NCI-H226 (cell line): ENCODE results near the gene SULT4A1.
"Not testable (repeated sequence)": the region's sequence is repeated elsewhere in the genome, so short reads cannot be mapped to it uniquely, and the experiment has no call there.

Source experiments
- DNase-seq: peaks from one replicate; pipeline ENCODE4 v3.0.0-alpha.2; 2015

Gene SULT4A1, protein sequence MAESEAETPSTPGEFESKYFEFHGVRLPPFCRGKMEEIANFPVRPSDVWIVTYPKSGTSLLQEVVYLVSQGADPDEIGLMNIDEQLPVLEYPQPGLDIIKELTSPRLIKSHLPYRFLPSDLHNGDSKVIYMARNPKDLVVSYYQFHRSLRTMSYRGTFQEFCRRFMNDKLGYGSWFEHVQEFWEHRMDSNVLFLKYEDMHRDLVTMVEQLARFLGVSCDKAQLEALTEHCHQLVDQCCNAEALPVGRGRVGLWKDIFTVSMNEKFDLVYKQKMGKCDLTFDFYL

DNA sequence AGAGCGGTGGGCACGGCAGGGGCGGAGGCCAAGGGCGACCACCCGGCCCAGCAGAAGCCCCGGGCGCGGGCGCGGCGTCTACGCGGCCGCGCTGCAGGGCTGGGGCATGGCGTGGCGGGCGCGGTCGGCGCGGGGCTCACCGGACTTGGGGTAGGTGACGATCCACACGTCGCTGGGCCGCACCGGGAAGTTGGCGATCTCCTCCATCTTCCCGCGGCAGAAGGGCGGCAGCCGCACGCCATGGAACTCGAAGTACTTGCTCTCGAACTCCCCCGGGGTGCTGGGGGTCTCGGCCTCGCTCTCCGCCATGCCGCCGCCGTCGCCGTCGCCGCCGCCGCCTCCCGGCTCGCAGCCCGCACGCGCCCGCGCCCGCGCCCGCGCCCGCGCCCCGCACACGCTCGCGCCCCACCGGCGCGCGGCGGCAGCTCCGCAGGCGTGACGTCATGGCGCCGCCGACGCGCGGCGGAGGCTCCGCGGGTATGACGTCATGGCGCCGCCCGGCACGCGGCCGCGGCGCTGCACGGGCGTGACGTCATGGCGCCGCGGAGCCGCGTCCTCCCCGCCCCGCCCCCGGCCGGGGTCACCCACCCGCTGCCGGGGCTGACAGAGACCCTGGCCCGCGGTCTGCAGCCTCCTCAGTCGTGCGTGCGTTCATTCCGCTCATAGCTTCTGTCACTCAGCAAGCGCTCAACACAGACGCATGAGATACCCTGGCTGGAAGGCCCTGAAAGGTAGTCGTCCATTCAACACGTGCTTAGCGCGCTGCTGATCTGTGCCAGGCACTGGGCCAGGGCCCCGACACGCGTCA lies at the start of gene SULT4A1:
Gene SULT4A1, minus strand, starts transcription at position 440 of the 808 bp plus-strand sequence. Its CDS starts 131 bp downstream, at position 309.
- no peak for DNase-seq

DNA sequence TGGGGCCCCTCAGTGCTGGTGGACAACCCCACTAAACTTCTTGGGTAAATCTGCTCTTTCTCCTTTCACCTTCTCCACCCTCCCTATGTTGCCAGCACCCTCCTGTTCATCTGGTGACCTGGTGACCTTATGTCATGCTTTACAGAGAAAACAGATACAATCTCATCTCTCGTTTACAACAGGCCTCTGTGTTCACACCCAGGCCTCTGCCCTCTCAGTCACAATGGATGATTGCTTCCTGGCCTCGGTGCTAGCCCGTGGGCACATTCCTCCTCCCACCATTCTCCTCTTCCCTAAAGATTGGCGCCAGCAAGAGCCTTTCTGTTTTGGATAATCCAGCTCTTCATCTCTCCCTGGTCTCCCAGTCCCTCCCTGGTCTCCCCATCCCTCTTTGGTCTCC lies 49.0 kb upstream of the SULT4A1 start:
- DNase-seq, result no peak

GRCh38 chr22:43910178-43910695 lies 47.9 kb upstream of the SULT4A1 start:
- DNase-seq, result no peak

DNA sequence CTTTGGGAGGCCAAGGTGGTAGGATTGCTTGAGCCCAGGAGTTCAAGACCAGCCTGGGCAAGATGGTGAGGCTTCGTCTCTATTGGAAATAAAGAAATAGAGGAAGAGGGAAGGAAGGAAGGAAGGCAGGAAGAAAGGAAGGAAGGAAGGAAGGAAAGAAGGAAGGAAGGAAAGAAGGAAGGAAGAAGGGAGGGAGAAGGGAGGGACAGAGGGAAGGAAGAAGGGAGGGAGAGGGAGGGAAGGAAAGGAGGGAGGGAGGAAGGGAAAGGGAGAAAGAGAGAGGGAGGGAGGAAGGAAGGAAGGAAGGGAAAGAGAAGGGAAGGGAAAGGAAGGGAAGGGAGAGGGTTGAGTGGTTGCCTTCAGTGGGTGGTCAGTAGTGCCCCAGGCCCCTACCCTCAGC lies 47.4 kb upstream of the SULT4A1 start:
- no peak for DNase-seq

- DNase-seq, result no peak
Measured at GRCh38 chr22:43905681-43906080, 43.4 kb upstream of the SULT4A1 start.

- not testable (repeated sequence) for DNase-seq
Measured at GRCh38 chr22:43904412-43904811, 42.1 kb upstream of the SULT4A1 start.

GRCh38 chr22:43903033-43903432 lies 40.7 kb upstream of the SULT4A1 start:
- not testable (repeated sequence) for DNase-seq

DNA sequence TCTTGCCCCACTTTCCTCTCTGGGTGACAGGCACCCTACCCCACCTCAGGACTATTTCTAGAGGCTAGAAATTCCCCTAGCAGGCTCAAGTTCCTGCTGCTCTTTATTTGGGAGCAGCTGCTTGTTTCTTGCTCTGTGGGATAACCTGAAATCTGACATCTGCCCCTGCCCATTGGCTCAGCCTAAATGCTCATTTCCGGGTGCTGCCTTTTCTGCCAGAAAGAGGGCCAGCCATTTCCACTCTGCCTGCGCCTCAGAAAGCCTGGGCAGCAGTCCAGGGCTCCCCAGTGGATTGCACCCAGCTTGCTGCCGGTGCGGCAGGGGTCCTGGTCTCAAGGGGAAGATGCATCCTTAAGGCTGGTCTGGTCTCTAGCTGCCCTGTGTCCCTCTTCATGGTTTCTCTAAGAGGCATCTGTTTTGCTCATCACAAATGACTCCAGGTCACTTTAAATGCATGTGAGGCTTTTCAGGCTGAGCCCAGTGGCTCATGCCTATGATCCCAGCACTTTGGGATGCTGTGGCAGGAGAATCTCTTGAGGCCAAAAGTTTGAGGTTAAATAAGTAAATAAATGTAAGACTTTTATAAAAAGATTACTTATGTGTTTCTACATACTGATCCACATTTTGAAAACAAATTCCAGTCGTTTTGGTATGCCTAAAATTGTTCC lies 39.8 kb upstream of the SULT4A1 start:
- DNase-seq, result peak; percentile 57

GRCh38 chr22:43900206-43900605 lies 37.9 kb upstream of the SULT4A1 start:
- DNase-seq, result no peak

- peak; percentile 25 for DNase-seq
Measured at GRCh38 chr22:43897751-43898261, 35.5 kb upstream of the SULT4A1 start.

DNA sequence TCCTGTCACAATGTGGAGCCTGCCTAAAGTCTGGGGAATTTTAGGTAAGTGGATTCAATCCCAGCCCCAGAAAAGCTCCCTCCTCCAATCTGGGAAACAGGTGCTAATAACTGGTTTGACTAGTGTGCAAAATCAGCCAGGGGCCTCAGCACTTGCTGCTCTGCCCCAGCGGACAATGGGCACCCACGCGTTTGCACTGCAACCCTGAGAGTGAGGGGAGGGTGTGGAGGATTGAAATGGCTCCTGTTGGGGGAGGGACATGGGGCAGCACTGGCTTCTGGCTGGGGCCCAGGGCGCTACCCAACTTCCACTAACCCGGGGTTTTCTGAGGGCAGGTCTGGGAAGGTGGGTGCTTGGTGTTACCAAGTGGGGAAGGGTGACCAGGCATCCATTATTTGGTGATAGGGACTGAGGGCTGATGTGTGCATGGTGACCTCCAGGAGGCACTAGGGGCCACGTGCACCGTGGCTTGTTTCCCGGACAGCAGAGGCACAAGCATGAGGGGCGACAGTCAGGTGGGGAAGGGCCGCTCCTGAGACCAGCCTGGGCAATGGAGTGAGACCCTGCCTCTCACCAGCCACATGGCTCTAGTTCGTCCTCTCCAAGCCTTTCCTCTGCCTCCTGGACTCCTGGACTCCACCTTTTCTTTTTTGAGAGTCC lies 33.8 kb upstream of the SULT4A1 start:
- no peak for DNase-seq

- DNase-seq, result no peak
Measured at GRCh38 chr22:43894122-43894521, 31.8 kb upstream of the SULT4A1 start.

DNA sequence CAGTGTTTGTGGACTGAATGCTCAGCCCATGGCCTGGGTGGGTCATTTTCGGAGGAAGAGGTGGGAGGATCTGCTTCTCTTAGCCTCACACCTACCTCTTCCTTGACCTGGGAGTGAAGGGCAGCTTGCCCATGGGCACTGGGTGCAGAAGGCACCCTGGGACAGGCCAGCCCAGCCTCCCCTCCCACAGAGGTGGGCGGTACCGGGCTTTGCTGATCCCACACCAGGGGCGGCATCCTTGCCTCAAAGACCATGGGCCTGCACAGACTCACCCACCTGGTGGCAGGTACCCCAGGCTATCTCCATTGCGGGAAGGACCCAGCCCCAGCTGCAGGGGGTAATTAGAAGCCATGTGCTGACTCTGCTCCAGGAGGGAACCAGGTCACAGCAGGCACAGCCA lies 31.0 kb upstream of the SULT4A1 start:
- no peak for DNase-seq

GRCh38 chr22:43892183-43892894 lies 30.0 kb upstream of the SULT4A1 start:
- DNase-seq, result no peak

DNA sequence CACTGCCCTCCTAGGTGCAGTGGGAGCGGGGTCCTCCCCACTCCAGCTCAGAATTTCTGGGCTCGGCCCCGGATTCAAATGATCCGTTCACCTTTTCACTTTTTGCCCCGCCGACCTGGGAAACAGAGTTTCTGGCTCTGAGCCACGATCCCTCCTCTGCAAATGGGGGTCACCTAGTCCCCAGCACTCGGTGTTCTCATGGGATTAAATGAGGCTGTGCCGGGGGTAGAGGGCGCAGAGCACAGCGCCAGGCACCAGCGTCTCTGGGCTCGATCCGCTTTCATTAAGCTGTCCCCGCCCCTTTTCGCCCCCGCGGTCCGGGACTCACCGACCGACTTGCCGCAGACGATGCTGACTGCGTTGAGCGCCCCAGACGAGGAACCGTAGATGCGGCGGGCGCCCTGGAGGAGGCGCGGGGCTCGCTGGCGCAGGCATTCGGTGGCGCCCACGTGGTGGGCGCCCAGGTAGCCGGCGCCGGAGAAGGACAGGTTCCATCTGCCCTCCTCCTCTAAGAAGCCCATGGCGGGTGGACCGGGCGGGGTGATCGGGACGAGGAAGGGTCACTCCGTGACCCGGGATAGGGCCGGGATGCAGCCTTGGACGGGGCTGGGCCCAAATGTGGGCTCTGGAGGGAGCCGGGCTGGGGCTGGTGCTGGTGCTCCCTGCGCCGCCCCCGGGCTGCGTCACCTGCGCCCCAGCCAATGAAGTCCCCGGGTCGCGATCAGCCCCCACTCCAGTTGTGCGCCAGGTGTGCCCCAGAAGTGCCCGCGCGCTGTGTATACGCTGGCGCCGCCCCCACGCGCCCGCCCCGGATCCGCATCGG lies 29.3 kb upstream of the SULT4A1 start, which contains the start of gene PNPLA5:
Gene PNPLA5, minus strand, starts transcription at position 654 of the 823 bp plus-strand sequence. Its CDS starts 133 bp downstream, at position 521.
- DNase-seq, result no peak

DNA sequence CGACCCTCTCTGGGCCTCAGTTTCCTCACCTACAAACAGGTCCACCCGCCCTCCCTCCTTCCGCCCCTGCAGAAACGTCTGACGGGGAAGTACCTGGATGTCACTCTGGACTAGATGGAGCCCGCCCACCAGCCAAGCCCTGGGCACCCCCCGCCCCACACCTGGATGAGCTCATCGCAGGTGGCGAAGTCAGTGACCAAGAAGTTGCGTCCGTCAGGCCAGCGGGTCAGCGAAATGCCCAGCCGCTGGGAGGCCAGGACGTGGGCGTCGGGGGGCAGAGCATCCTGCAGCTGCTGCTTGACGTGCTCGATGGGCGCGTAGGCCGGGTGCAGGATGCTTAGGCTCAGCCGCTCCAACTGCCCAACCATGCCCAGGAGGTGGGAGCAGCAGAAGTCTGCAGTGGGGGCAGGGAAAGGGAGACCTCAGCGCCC lies 28.6 kb upstream of the SULT4A1 start:
- DNase-seq, result no peak

DNA sequence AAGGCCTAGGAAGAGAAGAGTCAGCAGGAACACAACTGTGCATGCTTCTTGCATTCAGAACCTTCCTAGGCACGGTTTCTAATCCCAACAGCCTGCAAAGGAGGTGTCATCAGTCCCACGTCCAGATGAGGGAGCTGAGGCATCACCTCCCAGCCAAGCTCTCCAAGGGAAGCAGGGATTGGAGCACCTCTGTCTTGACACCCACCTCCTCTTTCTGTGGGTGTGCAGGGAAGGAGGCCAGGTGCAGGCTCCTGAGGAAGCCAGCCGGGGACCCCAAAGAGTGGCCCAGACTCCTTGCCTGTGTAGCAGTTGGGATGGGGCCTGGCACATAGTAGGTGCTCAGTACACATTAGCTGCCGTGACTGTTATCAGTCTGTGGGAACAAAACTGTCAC lies 27.5 kb upstream of the SULT4A1 start:
- no peak for DNase-seq

GRCh38 chr22:43889201-43889859 lies 27.0 kb upstream of the SULT4A1 start:
- no peak for DNase-seq

GRCh38 chr22:43888740-43889139 lies 26.4 kb upstream of the SULT4A1 start:
- no peak for DNase-seq

- DNase-seq, result no peak
Measured at GRCh38 chr22:43887391-43887790, 25.1 kb upstream of the SULT4A1 start.
